GM11168 (cell line): Measurements from ENCODE around the gene PPEF1.
"Not testable (repeated sequence)": the region's sequence is repeated elsewhere in the genome, so short reads cannot be mapped to it uniquely, and the experiment has no call there.

Experiments used
- in situ Hi-C: fragments of 300-500 bp; cut with MboI; formaldehyde crosslinking; loops from one replicate; pipeline ENCODE4 v1.12.0; 2022; ENCODE audit warnings: low sequenced_read_pairs; ENCODE audit not compliant: unreplicated experiment

PPEF1 gene

GRCh38 chrX:18769812-18770573 lies 62.5 kb downstream of the PPEF1 start:
- in situ Hi-C loops, result no loop called here

GRCh38 chrX:18789916-18790315 lies 82.5 kb downstream of the PPEF1 start:
- in situ Hi-C loops, result no loop called here

- in situ Hi-C loops, result no loop called here
Observed at GRCh38 chrX:18792828-18793227, 85.4 kb downstream of the PPEF1 start.

GRCh38 chrX:18793601-18794089 lies 86.2 kb downstream of the PPEF1 start:
- in situ Hi-C loops, result no loop called here

GRCh38 chrX:18797141-18797540 lies 89.7 kb downstream of the PPEF1 start:
- in situ Hi-C loops, result no loop called here

- in situ Hi-C loops, result no loop called here
Observed at GRCh38 chrX:18799911-18800310, 92.5 kb downstream of the PPEF1 start.

GRCh38 chrX:18809641-18810040 lies 102.2 kb downstream of the PPEF1 start:
- in situ Hi-C loops, result no loop called here

GRCh38 chrX:18810416-18810815 lies 103.0 kb downstream of the PPEF1 start:
- in situ Hi-C loops, result no loop called here

GRCh38 chrX:18825375-18825774 lies 117.9 kb downstream of the PPEF1 start:
- in situ Hi-C loops, result no loop called here

- in situ Hi-C loops, result no loop called here
Observed at GRCh38 chrX:18828832-18829404, 121.5 kb downstream of the PPEF1 start.

- in situ Hi-C loops, result no loop called here
Observed at GRCh38 chrX:18833071-18833731, 125.8 kb downstream of the PPEF1 start.

GRCh38 chrX:18847901-18848300 lies 140.5 kb downstream of the PPEF1 start:
- in situ Hi-C loops, result not testable (repeated sequence)

GRCh38 chrX:18855919-18856644 lies 148.6 kb downstream of the PPEF1 start:
- in situ Hi-C loops, result no loop called here

- in situ Hi-C loops, result no loop called here
Observed at GRCh38 chrX:18856645-18856997, 149.2 kb downstream of the PPEF1 start.

GRCh38 chrX:18861511-18861910 lies 154.1 kb downstream of the PPEF1 start:
- in situ Hi-C loops, result no loop called here

GRCh38 chrX:18864390-18864920 lies 157.0 kb downstream of the PPEF1 start:
- in situ Hi-C loops, result no loop called here

- in situ Hi-C loops, result no loop called here
Observed at GRCh38 chrX:18871161-18871890, 163.9 kb downstream of the PPEF1 start.

- in situ Hi-C loops, result no loop called here
Observed at GRCh38 chrX:18871970-18872369, 164.5 kb downstream of the PPEF1 start.

GRCh38 chrX:18872621-18873020 lies 165.2 kb downstream of the PPEF1 start:
- in situ Hi-C loops, result no loop called here
